SIG-M5 treated with dmso at 0.1 percent for 504 hours (cell line): Measurements from ENCODE around the gene STXBP6.

Experiments used
- DNase-seq: peaks from one replicate; lab custom pipeline; 2025; ENCODE audit not compliant: unreplicated experiment; lab: John Stamatoyannopoulos, UW

The STXBP6 gene

GRCh38 chr14:24891987-24892496 lies 157.9 kb downstream of the STXBP6 start:
- DNase-seq = no peak

GRCh38 chr14:24890716-24891115 lies 159.2 kb downstream of the STXBP6 start:
- no peak for DNase-seq

GRCh38 chr14:24889843-24890242 lies 160.1 kb downstream of the STXBP6 start:
- DNase-seq = no peak

DNA sequence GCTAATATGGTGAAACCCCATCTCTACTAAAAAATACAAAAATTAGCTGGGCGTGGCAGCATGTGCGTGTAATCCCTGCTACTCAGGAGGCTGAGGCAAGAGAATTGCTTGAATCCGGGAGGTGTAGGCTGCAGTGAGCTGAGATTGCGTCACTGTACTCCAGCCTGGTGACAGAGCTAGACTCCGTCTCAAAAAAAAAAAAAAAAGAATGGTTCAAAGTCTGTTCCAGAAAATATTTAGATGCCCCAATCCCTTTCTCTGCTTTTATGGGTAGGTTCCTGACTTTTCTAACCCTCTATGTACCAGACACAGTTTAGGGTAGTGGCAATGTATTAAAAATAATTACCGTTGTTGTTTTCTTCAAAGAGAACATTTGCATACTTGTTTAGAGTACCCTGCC lies 161.4 kb downstream of the STXBP6 start:
- DNase-seq = no peak

DNA sequence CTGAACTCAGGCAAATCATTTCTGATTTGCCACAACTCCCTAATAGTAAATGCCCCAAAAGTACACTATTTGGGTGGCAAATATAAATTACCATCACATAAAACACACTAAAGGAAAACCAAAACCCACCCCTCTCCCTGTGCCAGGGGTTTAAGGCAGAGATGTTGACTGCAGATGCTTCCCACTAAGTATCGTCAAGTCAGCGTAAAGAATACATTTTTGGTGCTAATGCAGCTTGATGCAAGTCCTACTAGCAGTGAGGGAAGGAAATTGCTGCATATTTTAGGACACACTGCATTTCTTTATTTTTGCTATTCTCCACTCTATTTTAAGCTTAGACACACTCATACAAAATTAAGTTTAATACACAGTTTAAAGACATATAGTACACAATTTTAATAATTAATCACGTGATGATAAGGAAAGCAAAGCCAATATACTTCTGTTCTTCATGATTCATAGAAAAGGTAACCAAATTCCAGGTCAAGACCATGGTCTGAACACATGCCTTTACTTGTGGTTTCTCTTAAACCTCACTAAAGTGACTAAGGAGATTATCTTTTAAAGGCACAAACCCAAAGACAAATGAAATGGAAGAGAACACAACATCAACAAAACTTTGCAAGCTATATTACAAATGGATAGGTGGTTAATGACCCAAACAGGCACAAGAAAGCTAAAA lies 162.2 kb downstream of the STXBP6 start:
- DNase-seq = no peak

DNA sequence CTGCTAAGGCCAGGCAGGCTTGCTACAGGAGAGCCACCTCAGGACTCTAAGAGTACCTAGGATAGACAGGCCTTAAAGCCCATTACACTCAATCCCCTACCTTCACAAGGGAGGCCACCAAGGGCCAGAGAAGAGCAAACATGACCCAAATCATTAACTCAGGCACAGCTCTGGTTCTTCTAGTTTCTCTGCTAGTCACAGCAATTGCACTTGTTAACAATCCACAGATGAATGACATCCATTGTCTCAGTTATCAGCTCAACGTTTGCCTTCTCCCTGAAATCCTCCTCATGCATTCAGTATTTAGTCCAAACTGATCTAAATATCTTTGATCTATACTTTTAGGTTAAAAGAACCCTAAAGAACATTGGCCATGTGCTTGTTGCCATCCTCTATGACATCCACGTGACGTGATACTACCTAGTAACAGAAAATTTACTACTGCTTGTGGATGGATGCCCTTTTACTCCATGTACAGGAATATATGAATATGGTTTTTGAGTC lies 164.5 kb downstream of the STXBP6 start:
- no peak for DNase-seq

GRCh38 chr14:24883576-24883975 lies 166.4 kb downstream of the STXBP6 start:
- DNase-seq = no peak

DNA sequence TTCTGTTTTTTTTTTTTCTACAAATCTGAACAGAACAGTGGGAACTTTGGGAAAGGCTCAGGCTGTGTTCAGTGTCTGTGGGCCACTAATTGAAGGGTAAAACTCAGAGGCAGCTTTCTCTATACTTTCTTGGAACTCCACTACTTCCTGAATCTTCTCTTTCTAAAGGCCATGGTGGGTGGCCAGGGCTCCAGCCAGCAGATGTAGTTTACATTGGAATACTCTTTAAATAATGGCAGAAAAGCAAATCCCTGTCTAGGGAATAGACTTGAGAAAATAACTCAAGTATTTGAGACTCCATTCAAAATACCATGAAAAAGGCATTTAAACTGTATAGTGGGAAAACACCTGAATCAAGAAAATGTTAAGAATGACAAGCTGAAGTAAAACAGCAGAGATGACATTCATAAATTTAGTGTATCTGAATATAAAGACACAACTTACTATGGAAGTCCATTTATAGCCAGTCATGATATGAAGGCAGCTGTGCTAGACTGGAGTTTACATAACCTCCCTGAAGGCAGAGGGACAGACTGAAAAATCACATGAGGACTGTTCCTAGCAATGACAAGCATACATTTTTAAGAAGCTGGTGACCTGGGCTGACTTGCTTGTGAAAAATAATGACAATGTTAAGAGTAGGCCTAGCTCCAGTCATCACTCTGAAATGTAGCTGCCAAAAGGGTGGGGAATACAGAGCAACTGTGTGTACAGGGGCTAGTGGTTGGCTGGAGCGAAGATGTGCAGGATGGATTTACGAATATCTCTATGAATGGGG lies 168.6 kb downstream of the STXBP6 start:
- no peak for DNase-seq

DNA sequence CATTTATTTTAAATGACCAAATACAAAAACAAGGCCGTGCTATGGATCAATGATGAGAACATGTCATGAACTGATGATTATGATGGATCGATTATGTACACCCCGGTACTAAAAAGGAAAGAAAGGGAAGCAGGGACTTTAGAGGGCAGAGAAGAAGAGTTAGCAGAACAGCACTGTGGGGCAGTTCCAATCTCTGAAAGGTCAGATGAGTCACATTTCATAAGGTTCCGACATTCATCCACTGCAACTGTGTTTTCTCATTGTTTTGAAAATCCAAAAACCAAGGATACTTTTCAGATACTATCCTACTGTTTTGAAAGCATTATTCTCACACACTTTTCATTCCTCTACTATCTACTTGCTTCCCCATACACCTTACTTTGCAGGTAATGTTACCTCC lies 169.3 kb downstream of the STXBP6 start:
- no peak for DNase-seq

- DNase-seq = no peak
These were observed 170.1 kb downstream of the STXBP6 start for GRCh38 chr14:24879661-24880386.

GRCh38 chr14:24876996-24877395 lies 173.0 kb downstream of the STXBP6 start:
- DNase-seq = no peak

DNA sequence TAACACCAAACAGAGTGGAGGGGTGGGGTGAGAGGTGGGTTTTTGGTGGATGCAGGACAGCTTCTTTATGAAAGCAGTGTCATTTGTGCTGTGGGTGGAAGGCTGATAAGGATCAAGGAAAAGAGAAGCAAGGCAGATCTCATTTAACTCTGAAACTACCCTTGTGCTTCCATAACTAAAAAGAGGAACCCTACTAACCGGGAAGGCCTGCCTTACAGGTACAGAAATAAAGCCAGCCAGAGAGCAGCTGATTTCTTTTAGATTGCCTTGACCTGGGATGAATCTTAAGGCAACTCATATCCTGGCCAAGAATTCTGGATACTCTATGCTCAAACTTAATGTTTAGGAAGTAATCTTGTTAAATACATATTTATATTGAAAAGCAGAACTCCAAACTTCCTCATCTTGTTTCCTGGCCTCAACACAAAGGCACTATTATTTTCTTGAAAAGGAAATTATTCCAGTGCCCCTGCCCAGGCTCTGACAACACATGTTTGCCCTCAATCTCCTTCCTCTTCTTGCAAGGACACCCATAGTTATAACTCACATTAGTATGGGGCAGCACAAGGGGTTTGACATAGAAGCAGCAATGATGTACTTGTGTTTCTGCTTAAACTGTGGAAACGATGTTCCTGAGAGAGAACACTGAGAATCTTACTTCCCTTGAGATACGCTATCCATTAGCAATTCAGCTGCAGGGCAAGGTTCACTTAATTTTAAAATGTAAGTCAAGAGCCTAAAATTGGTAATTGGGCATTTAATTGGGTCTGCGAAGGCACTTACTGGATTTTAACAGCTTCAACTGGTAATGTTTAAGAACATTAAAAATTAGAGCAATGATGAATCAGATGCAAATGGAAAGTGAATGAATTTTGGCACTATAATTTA lies 173.7 kb downstream of the STXBP6 start:
- no peak for DNase-seq

DNA sequence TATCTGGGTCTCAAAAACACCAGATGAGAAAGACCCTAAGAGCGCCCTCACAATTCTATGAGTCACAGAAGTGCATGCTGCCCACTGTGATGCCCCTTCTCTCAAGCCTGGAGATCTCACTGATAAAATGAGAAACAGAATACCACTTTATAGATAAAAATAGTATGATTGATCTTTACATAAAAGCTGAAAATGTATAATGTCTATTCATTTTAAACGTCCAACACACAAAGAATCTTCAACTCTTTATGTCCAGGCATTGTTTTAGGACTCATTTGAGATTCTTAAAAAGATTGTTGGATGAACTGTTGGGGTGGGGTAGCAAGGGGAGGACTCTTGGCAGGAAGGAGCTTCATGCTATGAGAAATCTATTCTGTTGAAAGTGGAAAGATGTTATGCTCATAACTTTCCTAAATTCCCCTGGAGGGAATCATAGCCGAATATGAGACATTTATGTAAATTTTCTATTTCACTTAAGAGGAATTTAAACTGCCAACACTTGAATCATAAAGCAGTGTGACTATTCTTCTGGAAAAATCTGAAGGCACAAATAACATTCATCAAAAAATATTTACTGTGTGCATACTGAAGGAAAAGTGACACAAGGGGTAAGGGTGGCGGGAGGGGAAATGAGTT lies 174.6 kb downstream of the STXBP6 start:
- DNase-seq = no peak

- DNase-seq = no peak
These were observed 175.3 kb downstream of the STXBP6 start for GRCh38 chr14:24874514-24875202.

DNA sequence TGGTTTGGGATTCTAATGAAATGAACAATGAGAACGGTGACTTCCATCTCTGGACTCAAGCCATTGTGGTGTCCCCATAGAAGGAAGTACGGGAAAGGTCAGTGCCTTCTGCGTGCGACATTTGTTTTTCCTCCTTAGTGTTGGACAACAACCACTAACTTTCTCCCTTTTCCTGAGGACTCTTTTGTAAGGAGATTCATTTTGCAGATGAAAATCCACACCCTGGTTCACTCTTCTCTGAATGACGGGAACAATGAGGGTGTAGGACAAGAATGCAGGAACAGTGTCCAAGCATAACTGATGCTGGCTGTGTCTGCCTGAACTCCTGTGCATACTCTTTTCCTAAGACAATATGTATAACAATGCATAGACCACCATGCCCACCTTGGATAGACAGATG lies 176.4 kb downstream of the STXBP6 start:
- no peak for DNase-seq

GRCh38 chr14:24870949-24871701 lies 178.8 kb downstream of the STXBP6 start:
- DNase-seq = no peak

DNA sequence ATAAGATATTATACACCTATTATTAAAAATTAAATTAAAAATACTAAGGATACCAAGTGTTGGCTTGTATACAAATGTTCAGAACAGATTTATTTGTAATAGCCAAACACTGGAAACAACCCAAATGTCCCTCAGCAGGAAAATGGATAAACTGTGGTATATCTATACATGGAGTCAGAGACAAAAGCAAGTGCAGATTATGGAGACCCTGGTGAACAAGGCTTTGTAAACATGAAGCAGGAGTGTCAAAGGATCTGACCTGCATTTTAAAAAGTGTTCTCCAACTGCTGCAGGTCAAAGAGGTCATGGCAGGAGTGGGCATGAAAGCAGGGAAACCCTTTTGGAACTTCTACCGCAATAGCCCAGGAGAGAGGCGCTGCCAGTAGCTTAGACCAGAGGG lies 181.6 kb downstream of the STXBP6 start:
- no peak for DNase-seq

DNA sequence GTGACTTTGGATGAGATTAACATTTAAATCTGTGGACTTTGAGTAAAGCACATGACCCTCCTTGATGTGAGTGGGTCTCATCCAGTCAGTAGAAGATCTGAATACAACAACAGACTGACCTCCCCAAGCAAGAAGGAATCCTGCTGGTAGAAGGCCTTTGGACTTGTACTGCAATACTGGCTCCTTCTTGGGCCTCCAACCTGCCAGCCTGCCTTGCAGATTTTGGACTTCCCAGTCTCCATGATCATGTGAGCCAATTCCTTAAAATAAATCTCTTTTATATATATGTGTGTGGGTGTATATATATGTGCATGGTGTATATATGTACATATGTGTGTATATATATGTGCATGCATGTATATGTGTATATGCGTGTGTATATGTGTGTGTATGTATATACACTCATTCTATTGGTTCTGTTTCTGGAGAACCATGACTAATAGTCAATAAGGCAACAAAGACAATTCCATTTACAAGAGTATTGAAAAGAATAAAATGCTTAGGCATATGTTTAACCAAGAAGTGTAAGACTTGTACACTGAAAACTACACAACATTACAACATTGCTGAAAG lies 183.8 kb downstream of the STXBP6 start:
- DNase-seq = no peak
